Measurements from ENCODE around the gene PIEZO2.

- TF ChIP-seq CTCF (IDR thresholded peaks at IDR 0.05; ENCODE audit: low read depth, low read length, poor library complexity, severe bottlenecking) (no peak), EZH2phosphoT487 (IDR thresholded peaks at IDR 0.05; ENCODE audit: borderline replicate concordance, low read length) (no peak)
Observed at GRCh38 chr18:10912790-10913545, 236.4 kb downstream of the PIEZO2 start.

Measured in DOHH2 (cell line).